GM21447 (cell line): ENCODE results near the gene TRIP13.

ENCODE experiments used
- ATAC-seq: cut with Tn5 transposase; IDR thresholded peaks from one replicate; pipeline ENCODE4 v1.9.1; 2021; ENCODE audit not compliant: unreplicated experiment

TRIP13 gene

GRCh38 chr5:949815-950560, 57.3 kb downstream of the TRIP13 start:
- no peak for ATAC-seq

GRCh38 chr5:951940-952596, 59.4 kb downstream of the TRIP13 start:
- no peak for ATAC-seq

GRCh38 chr5:952597-953271, 60.0 kb downstream of the TRIP13 start:
- no peak for ATAC-seq

- no peak for ATAC-seq
Measured at GRCh38 chr5:953535-954449, 61.1 kb downstream of the TRIP13 start.

GRCh38 chr5:955886-956761, 63.4 kb downstream of the TRIP13 start:
- no peak for ATAC-seq

- peak; percentile 63 for ATAC-seq
Measured at GRCh38 chr5:956941-957747, 64.5 kb downstream of the TRIP13 start.

GRCh38 chr5:957748-958485, 65.2 kb downstream of the TRIP13 start:
- ATAC-seq = no peak

GRCh38 chr5:958701-959571, 66.3 kb downstream of the TRIP13 start:
- ATAC-seq = no peak

- ATAC-seq = no peak
Measured at GRCh38 chr5:959581-960531, 67.2 kb downstream of the TRIP13 start.

GRCh38 chr5:960551-960950, 67.9 kb downstream of the TRIP13 start:
- ATAC-seq = no peak

- no peak for ATAC-seq
Measured at GRCh38 chr5:961002-961710, 68.5 kb downstream of the TRIP13 start.

- no peak for ATAC-seq
Measured at GRCh38 chr5:961711-962240, 69.1 kb downstream of the TRIP13 start.

- no peak for ATAC-seq
Measured at GRCh38 chr5:962386-962785, 69.7 kb downstream of the TRIP13 start.

GRCh38 chr5:962801-963200, 70.1 kb downstream of the TRIP13 start:
- ATAC-seq = no peak

GRCh38 chr5:963310-963672, 70.6 kb downstream of the TRIP13 start:
- no peak for ATAC-seq
